Neuron (in vitro differentiated cells): ENCODE results near the gene KANSL1L.
A peak's percentile ranks its signal among the peaks of the same experiment; 100 is the strongest.

Experiments used
- H2AFZ ChIP-seq: one replicate; pipeline ENCODE4 v1.6.1; 2013; ENCODE audit warnings: low read depth, mild to moderate bottlenecking, inconsistent platforms, low read length, moderate library complexity
- H3K27me3 ChIP-seq: one replicate; pipeline ENCODE4 v1.6.1; 2013; ENCODE audit warnings: low read length; ENCODE audit not compliant: insufficient read depth
- H3K36me3 ChIP-seq: one replicate; pipeline ENCODE4 v1.6.1; 2013; ENCODE audit warnings: low read length; ENCODE audit not compliant: insufficient read depth
- H3K4me1 ChIP-seq: one replicate; pipeline ENCODE4 v1.6.1; 2013; ENCODE audit warnings: low read length; ENCODE audit not compliant: insufficient read depth
- H3K4me3 ChIP-seq: 2 replicates; pipeline ENCODE4 v1.5.1; 2013; ENCODE audit warnings: mild to moderate bottlenecking, low read length, moderate library complexity
- H3K9me3 ChIP-seq: one replicate; pipeline ENCODE4 v1.6.1; 2013; ENCODE audit warnings: low read length

KANSL1L gene

GRCh38 chr2:210170196-210170445 lies 1.1 kb downstream of the KANSL1L start:
- peak overlapping the region; percentile 57 for H2AFZ ChIP-seq
- H3K27me3 ChIP-seq: no peaks in the 10 kb centered on the region
- no peaks in the 10 kb centered on the region for H3K9me3 ChIP-seq
- H3K4me3 ChIP-seq: peak overlapping the region; percentile 80
- no peaks in the 10 kb centered on the region for H3K36me3 ChIP-seq
- H3K4me1 ChIP-seq: peaks cover 17% of the 10 kb centered on the region

GRCh38 chr2:210169516-210170195 lies 1.6 kb downstream of the KANSL1L start:
- peak overlapping the region; percentile 57 for H2AFZ ChIP-seq
- H3K4me1 ChIP-seq: peaks cover 17% of the 10 kb centered on the region
- peak overlapping the region; percentile 80 for H3K4me3 ChIP-seq
- no peaks in the 10 kb centered on the region for H3K9me3 ChIP-seq
- no peaks in the 10 kb centered on the region for H3K36me3 ChIP-seq
- no peaks in the 10 kb centered on the region for H3K27me3 ChIP-seq

- no peak overlapping the region for H3K4me3 ChIP-seq
Measured at GRCh38 chr2:210167227-210167626, 4.0 kb downstream of the KANSL1L start.

GRCh38 chr2:210162466-210163124 lies 8.6 kb downstream of the KANSL1L start:
- Histone ChIP-seq H3K9me3 (no peaks in the 10 kb centered on the region), H3K4me3 (no peak overlapping the region), H3K36me3 (no peaks in the 10 kb centered on the region), H3K4me1 (no peaks in the 10 kb centered on the region), H3K27me3 (no peaks in the 10 kb centered on the region), H2AFZ (no peak overlapping the region)

More at GRCh38 chr2:210167227-210167626, 4.0 kb downstream of the KANSL1L start:
- no peaks in the 10 kb centered on the region for H3K36me3 ChIP-seq
- H2AFZ ChIP-seq: no peak overlapping the region
- H3K27me3 ChIP-seq: no peaks in the 10 kb centered on the region
- peaks cover 15% of the 10 kb centered on the region for H3K4me1 ChIP-seq
- H3K9me3 ChIP-seq: no peaks in the 10 kb centered on the region

GRCh38 chr2:210159059-210159458 lies 12.2 kb downstream of the KANSL1L start:
- no peak overlapping the region for H3K4me3 ChIP-seq
- H3K9me3 ChIP-seq: no peaks in the 10 kb centered on the region
- H3K4me1 ChIP-seq: no peaks in the 10 kb centered on the region
- no peaks in the 10 kb centered on the region for H3K27me3 ChIP-seq
- H3K36me3 ChIP-seq: peaks cover 10% of the 10 kb centered on the region
- no peak overlapping the region for H2AFZ ChIP-seq

GRCh38 chr2:210158236-210158635 lies 13.0 kb downstream of the KANSL1L start:
- Histone ChIP-seq H3K9me3 (no peaks in the 10 kb centered on the region), H3K4me1 (no peaks in the 10 kb centered on the region), H3K27me3 (no peaks in the 10 kb centered on the region), H2AFZ (no peak overlapping the region), H3K36me3 (peaks cover 18% of the 10 kb centered on the region), H3K4me3 (no peak overlapping the region)

GRCh38 chr2:210157526-210157925 lies 13.7 kb downstream of the KANSL1L start:
- Histone ChIP-seq H3K4me1 (no peaks in the 10 kb centered on the region), H3K4me3 (no peak overlapping the region), H3K27me3 (no peaks in the 10 kb centered on the region), H2AFZ (no peak overlapping the region), H3K9me3 (no peaks in the 10 kb centered on the region), H3K36me3 (peaks cover 18% of the 10 kb centered on the region)

- H2AFZ ChIP-seq: no peak overlapping the region
- H3K27me3 ChIP-seq: no peaks in the 10 kb centered on the region
- H3K4me1 ChIP-seq: no peaks in the 10 kb centered on the region
- no peak overlapping the region for H3K4me3 ChIP-seq
- H3K9me3 ChIP-seq: peaks cover 16% of the 10 kb centered on the region
- peaks cover 31% of the 10 kb centered on the region for H3K36me3 ChIP-seq
Measured at GRCh38 chr2:210147614-210148013, 23.6 kb downstream of the KANSL1L start.

GRCh38 chr2:210132239-210132638 lies 39.0 kb downstream of the KANSL1L start:
- H3K36me3 ChIP-seq: peaks cover 14% of the 10 kb centered on the region
- no peaks in the 10 kb centered on the region for H3K4me1 ChIP-seq
- no peaks in the 10 kb centered on the region for H3K9me3 ChIP-seq
- no peak overlapping the region for H2AFZ ChIP-seq
- no peak overlapping the region for H3K4me3 ChIP-seq
- H3K27me3 ChIP-seq: no peaks in the 10 kb centered on the region

- H3K36me3 ChIP-seq: peaks cover 23% of the 10 kb centered on the region
- no peaks in the 10 kb centered on the region for H3K4me1 ChIP-seq
- no peaks in the 10 kb centered on the region for H3K27me3 ChIP-seq
- H3K9me3 ChIP-seq: peaks cover 3% of the 10 kb centered on the region
- no peak overlapping the region for H3K4me3 ChIP-seq
- H2AFZ ChIP-seq: no peak overlapping the region
Measured at GRCh38 chr2:210128961-210129360, 42.2 kb downstream of the KANSL1L start.

- H3K4me3 ChIP-seq: no peak overlapping the region
- no peaks in the 10 kb centered on the region for H3K27me3 ChIP-seq
- no peaks in the 10 kb centered on the region for H3K36me3 ChIP-seq
- no peak overlapping the region for H2AFZ ChIP-seq
- peaks cover 11% of the 10 kb centered on the region for H3K9me3 ChIP-seq
- H3K4me1 ChIP-seq: no peaks in the 10 kb centered on the region
Measured at GRCh38 chr2:210113614-210114235, 57.5 kb downstream of the KANSL1L start.

- peaks cover 8% of the 10 kb centered on the region for H3K9me3 ChIP-seq
- H3K4me1 ChIP-seq: no peaks in the 10 kb centered on the region
- H3K4me3 ChIP-seq: no peak overlapping the region
- H3K27me3 ChIP-seq: no peaks in the 10 kb centered on the region
- no peaks in the 10 kb centered on the region for H3K36me3 ChIP-seq
- H2AFZ ChIP-seq: no peak overlapping the region
Measured at GRCh38 chr2:210112871-210113270, 58.3 kb downstream of the KANSL1L start.

GRCh38 chr2:210099940-210100339 lies 71.3 kb downstream of the KANSL1L start:
- no peaks in the 10 kb centered on the region for H3K9me3 ChIP-seq
- H3K36me3 ChIP-seq: peaks cover 2% of the 10 kb centered on the region
- no peak overlapping the region for H2AFZ ChIP-seq
- H3K4me1 ChIP-seq: no peaks in the 10 kb centered on the region
- H3K4me3 ChIP-seq: no peak overlapping the region
- H3K27me3 ChIP-seq: no peaks in the 10 kb centered on the region
